Ammon's horn (tissue), 1 donor: ENCODE results near the gene CADM2.
"Not testable (repeated sequence)": the region's sequence is repeated elsewhere in the genome, so short reads cannot be mapped to it uniquely, and the experiment has no call there.

Experiments used
- DNase-seq: peaks from one replicate; pipeline ENCODE4 v3.0.0-alpha.2; 2016; ENCODE audit warnings: low spot score

The CADM2 gene

GRCh38 chr3:85077018-85077417 lies 118.2 kb downstream of the CADM2 start:
- no peak for DNase-seq

- DNase-seq: peak; percentile 75
Measured at GRCh38 chr3:85081191-85081906, 122.6 kb downstream of the CADM2 start.

GRCh38 chr3:85090495-85090894 lies 131.7 kb downstream of the CADM2 start:
- no peak for DNase-seq

GRCh38 chr3:85100316-85100715 lies 141.5 kb downstream of the CADM2 start:
- DNase-seq: no peak

- DNase-seq: no peak
Measured at GRCh38 chr3:85102781-85103180, 144.0 kb downstream of the CADM2 start.

- DNase-seq: no peak
Measured at GRCh38 chr3:85110393-85110792, 151.6 kb downstream of the CADM2 start.

- no peak for DNase-seq
Measured at GRCh38 chr3:85120879-85121278, 162.1 kb downstream of the CADM2 start.

GRCh38 chr3:85132864-85133263 lies 174.1 kb downstream of the CADM2 start:
- DNase-seq: not testable (repeated sequence)

GRCh38 chr3:85133691-85134420 lies 175.1 kb downstream of the CADM2 start:
- not testable (repeated sequence) for DNase-seq

- DNase-seq: no peak
Measured at GRCh38 chr3:85142626-85143025, 183.8 kb downstream of the CADM2 start.

- DNase-seq: peak; percentile 44
Measured at GRCh38 chr3:85148036-85148435, 189.2 kb downstream of the CADM2 start.

- no peak for DNase-seq
Measured at GRCh38 chr3:85151555-85151954, 192.8 kb downstream of the CADM2 start.

- DNase-seq: not testable (repeated sequence)
Measured at GRCh38 chr3:85153279-85153678, 194.5 kb downstream of the CADM2 start.

GRCh38 chr3:85159376-85159775 lies 200.6 kb downstream of the CADM2 start:
- DNase-seq: no peak

- no peak for DNase-seq
Measured at GRCh38 chr3:85161544-85161943, 202.8 kb downstream of the CADM2 start.

GRCh38 chr3:85162905-85163304 lies 204.1 kb downstream of the CADM2 start:
- no peak for DNase-seq

GRCh38 chr3:85164436-85164835 lies 205.6 kb downstream of the CADM2 start:
- DNase-seq: no peak

GRCh38 chr3:85167576-85167975 lies 208.8 kb downstream of the CADM2 start:
- DNase-seq: no peak

GRCh38 chr3:85170646-85171045 lies 211.9 kb downstream of the CADM2 start:
- DNase-seq: no peak

GRCh38 chr3:85171976-85172375 lies 213.2 kb downstream of the CADM2 start:
- no peak for DNase-seq

- no peak for DNase-seq
Measured at GRCh38 chr3:85176799-85177198, 218.0 kb downstream of the CADM2 start.

GRCh38 chr3:85182975-85183752 lies 224.4 kb downstream of the CADM2 start:
- no peak for DNase-seq

GRCh38 chr3:85185495-85185894 lies 226.7 kb downstream of the CADM2 start:
- DNase-seq: no peak
